HG03095 (cell line): ENCODE measurements around the gene HOXA11.

Source experiments
- ATAC-seq: cut with Tn5 transposase; IDR thresholded peaks from one replicate; pipeline ENCODE4 v1.9.1; 2021; ENCODE audit warnings: moderate library complexity; ENCODE audit not compliant: unreplicated experiment

Gene HOXA11

GRCh38 chr7:27194002-27194352 is 8.9 kb upstream of the HOXA11 start:
- ATAC-seq = no peak

GRCh38 chr7:27193335-27194001 is 8.4 kb upstream of the HOXA11 start:
- ATAC-seq = no peak

GRCh38 chr7:27192546-27193334 is 7.7 kb upstream of the HOXA11 start:
- no peak for ATAC-seq

- no peak for ATAC-seq
These were observed 7.0 kb upstream of the HOXA11 start for GRCh38 chr7:27191833-27192545.

- ATAC-seq = no peak
These were observed 6.2 kb upstream of the HOXA11 start for GRCh38 chr7:27191161-27191731.

GRCh38 chr7:27189997-27190748 is 5.1 kb upstream of the HOXA11 start:
- ATAC-seq = no peak

GRCh38 chr7:27189295-27189996 is 4.4 kb upstream of the HOXA11 start:
- no peak for ATAC-seq

GRCh38 chr7:27188386-27189294 is 3.6 kb upstream of the HOXA11 start:
- no peak for ATAC-seq

- ATAC-seq = no peak
These were observed 2.7 kb upstream of the HOXA11 start for GRCh38 chr7:27187475-27188385.

GRCh38 chr7:27186668-27187474 is 1.8 kb upstream of the HOXA11 start:
- ATAC-seq = no peak

- no peak for ATAC-seq
These were observed 1.0 kb upstream of the HOXA11 start for GRCh38 chr7:27185854-27186667.

GRCh38 chr7:27184337-27185012 is 557 bp downstream of the HOXA11 start:
- no peak for ATAC-seq

- no peak for ATAC-seq
These were observed 1.2 kb downstream of the HOXA11 start for GRCh38 chr7:27183682-27184336.

- ATAC-seq = no peak
These were observed 2.0 kb downstream of the HOXA11 start for GRCh38 chr7:27182861-27183681.
